ENCODE data around the gene ODR4.
"Not testable (repeated sequence)": the region's sequence is repeated elsewhere in the genome, so short reads cannot be mapped to it uniquely, and the experiment has no call there.

DNA sequence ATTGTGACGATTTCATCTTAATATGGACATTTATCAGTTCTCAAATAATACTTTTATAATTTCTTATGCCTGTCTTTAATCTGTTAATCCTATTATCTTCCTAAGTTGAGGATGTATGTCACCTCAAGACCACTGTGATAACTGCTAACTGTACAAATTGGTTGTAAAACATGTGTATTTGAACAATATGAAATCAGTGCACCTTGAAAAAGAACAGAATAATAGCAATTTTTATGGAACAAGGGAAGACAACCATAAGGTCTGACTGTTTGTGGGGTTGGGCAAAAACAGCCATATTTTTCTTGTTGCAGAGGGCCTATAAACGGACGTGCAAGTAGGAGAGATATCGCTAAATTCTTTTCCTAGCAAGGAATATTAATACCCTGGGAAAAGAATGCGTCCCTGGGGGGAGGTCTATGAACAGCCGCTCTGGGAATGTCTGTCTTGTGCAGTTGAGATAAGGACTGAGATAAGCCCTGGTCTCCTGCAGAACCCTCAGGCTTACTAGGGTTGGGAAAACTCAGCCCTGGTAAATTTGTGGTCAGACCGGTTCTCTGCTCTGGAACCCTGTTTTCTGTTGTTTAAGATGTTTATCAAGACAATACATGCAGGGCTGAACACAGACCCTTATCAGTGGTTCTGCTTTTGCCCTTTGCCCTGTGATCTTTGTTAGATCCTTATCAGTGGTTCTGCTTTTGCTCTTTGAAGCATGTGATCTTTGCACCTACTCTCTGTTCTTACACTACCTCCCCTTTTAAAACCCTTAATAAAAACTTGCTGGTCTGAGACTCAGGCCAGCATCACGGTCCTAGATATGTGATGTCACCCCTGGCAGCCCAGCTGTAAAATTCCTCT, 27.6 kb upstream of the ODR4 start:
- not testable (repeated sequence) for TF ChIP-seq CTCF (IDR thresholded peaks at IDR 0.05; ENCODE audit: extremely low read depth in 1 of 2, insufficient read depth in 1 of 2, low read depth in 1 of 2, low read length in 2 of 2); POLR2A (IDR thresholded peaks at IDR 0.05; ENCODE audit: low read depth, low read length); FOS (IDR thresholded peaks at IDR 0.05; ENCODE audit: borderline replicate concordance, insufficient read depth, low read length); POLR2AphosphoS5 (IDR thresholded peaks at IDR 0.05; ENCODE audit: insufficient read depth, low read depth, low read length); EZH2 (IDR thresholded peaks at IDR 0.05; ENCODE audit: borderline replicate concordance, low read depth, low read length, severe bottlenecking); MAX (IDR thresholded peaks at IDR 0.05; ENCODE audit: insufficient read depth, insufficient read length)

Measured in endothelial cell of umbilical vein (primary cell).